Type B pancreatic cell (in vitro differentiated cells): ENCODE measurements around the gene TMEM31. TPM values are rescaled to one million over a fixed set of nuclear protein-coding genes. Genes with fewer than 3 reads are reported as not detected.

ENCODE experiments used
- DNase-seq: peaks from one replicate; pipeline ENCODE4 v3.0.0; 2021; ENCODE audit warnings: mixed read lengths; ENCODE audit not compliant: unreplicated experiment; ENCODE audit errors: extremely low spot score
- H3K27ac Mint-ChIP-seq: 2 replicates; pipeline ENCODE4 v1.8.0; 2021; ENCODE audit warnings: mild to moderate bottlenecking, mixed read lengths
- H3K27me3 Mint-ChIP-seq: 2 replicates; pipeline ENCODE4 v1.8.0; 2021; ENCODE audit warnings: mixed read lengths
- H3K36me3 Mint-ChIP-seq: 2 replicates; pipeline ENCODE4 v1.8.0; 2021; ENCODE audit warnings: mixed read lengths
- H3K4me1 Mint-ChIP-seq: one replicate; pipeline ENCODE4 v1.8.0; 2021; ENCODE audit warnings: mixed read lengths; ENCODE audit not compliant: unreplicated experiment
- H3K4me3 Mint-ChIP-seq: 2 replicates; pipeline ENCODE4 v1.8.0; 2021; ENCODE audit warnings: mild to moderate bottlenecking, mixed read lengths
- H3K9me3 Mint-ChIP-seq: 2 replicates; pipeline ENCODE4 v1.8.0; 2021; ENCODE audit warnings: mixed read lengths
- CTCF ChIP-seq: fragments of 200-600 bp; sonication (generic); conservative IDR thresholded peaks from 2 replicates; pipeline ENCODE4 v1.5.0; 2021; ENCODE audit warnings: antibody characterized with exemption, mild to moderate bottlenecking
- total RNA-seq: library from RNA; stranded (reverse); gene quantifications from 2 replicates; pipeline ENCODE4 v1.2.1, GENCODE V29; 2021; ENCODE audit warnings: low replicate concordance

Gene TMEM31
- total RNA-seq, 1 donor from 2014 or later: 0.87 TPM

GRCh38 chrX:103730147-103730795 lies 19.6 kb downstream of the TMEM31 start:
- Mint-ChIP-seq H3K36me3 (no peaks in the 10 kb centered on the region), H3K4me1 (peaks cover 12% of the 10 kb centered on the region), H3K27me3 (peaks cover 23% of the 10 kb centered on the region), H3K4me3 (no peak overlapping the region), H3K9me3 (no peaks in the 10 kb centered on the region), H3K27ac (no peak overlapping the region)
- no peak for TF ChIP-seq CTCF
- no peak for DNase-seq

DNA sequence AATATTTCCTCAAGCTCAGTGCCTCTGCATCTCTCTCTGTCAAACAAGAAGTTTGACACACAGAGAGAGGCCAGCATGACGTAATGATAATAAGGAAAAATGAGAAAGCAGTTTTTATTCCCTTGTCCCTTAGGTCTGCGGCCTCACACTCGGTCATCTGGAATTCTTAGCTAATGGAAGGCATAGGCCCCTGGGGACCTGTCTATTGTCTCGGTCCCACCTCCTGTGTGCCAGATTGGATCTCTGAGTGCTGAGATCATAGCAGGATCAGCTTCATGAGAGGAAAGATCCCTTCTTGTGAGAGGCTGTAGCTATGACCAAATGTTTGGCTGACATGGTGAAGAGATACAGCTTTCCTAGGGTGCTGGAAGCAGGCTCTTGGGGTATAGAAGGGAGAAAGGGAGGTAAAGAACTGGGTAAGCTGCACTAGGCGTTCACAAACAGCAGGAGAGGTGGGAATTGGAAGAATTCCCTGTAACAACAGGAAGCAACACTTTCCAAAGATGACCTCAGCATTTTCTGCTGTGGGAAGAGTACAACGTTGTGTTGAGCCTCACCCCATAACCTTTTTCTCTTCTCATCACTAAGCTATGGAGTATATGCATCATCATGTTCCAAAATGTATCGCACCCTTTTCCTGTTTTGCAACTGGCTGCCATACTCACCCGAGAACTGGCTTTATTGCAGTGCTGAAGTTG lies 20.2 kb downstream of the TMEM31 start:
- Mint-ChIP-seq H3K36me3 (no peaks in the 10 kb centered on the region), H3K4me3 (no peak overlapping the region), H3K27me3 (peaks cover 19% of the 10 kb centered on the region), H3K9me3 (no peaks in the 10 kb centered on the region), H3K27ac (no peak overlapping the region), H3K4me1 (peaks cover 12% of the 10 kb centered on the region)
- TF ChIP-seq CTCF: no peak
- no peak for DNase-seq

DNA sequence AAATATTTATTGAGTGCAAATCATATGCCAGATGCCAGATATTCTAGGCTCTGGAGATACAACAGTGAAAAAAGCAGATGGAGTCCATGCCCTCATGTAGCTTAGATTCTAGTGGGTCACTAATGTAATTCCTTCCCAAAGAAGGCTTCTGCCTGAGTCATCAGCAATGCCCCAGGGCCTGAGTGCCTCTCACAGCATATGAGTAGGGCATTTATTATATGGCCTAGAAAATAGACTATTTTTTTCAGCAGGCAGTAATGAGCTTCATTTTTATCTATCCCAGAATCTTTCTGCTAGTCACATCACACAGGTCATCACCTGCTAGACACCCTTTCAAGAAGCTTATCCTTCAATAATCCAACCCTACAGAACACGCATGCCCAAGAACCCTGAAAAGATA lies 22.3 kb downstream of the TMEM31 start:
- Mint-ChIP-seq H3K27me3 (peaks cover 19% of the 10 kb centered on the region), H3K4me1 (peaks cover 12% of the 10 kb centered on the region), H3K27ac (no peak overlapping the region), H3K36me3 (no peaks in the 10 kb centered on the region), H3K4me3 (no peak overlapping the region), H3K9me3 (no peaks in the 10 kb centered on the region)
- DNase-seq: no peak
- no peak for TF ChIP-seq CTCF

- Mint-ChIP-seq H3K36me3 (no peaks in the 10 kb centered on the region), H3K27ac (no peak overlapping the region), H3K4me3 (no peak overlapping the region), H3K27me3 (peaks cover 19% of the 10 kb centered on the region), H3K4me1 (peaks cover 12% of the 10 kb centered on the region), H3K9me3 (no peaks in the 10 kb centered on the region)
- no peak for TF ChIP-seq CTCF
- DNase-seq: no peak
Observed at GRCh38 chrX:103734125-103734760, 23.5 kb downstream of the TMEM31 start.

- Mint-ChIP-seq H3K27me3 (peaks cover 4% of the 10 kb centered on the region), H3K9me3 (no peaks in the 10 kb centered on the region), H3K4me3 (no peak overlapping the region), H3K27ac (no peak overlapping the region), H3K36me3 (no peaks in the 10 kb centered on the region), H3K4me1 (no peaks in the 10 kb centered on the region)
- no peak for TF ChIP-seq CTCF
- no peak for DNase-seq
Observed at GRCh38 chrX:103737696-103738095, 27.0 kb downstream of the TMEM31 start.
